Left ventricle myocardium superior (tissue), 1 donor: Measurements from ENCODE around the gene OR2F1. TPM values are rescaled to one million over a fixed set of nuclear protein-coding genes. Genes with fewer than 3 reads are reported as not detected.
"Not testable (repeated sequence)": the region's sequence is repeated elsewhere in the genome, so short reads cannot be mapped to it uniquely, and the experiment has no call there.

Experiments used
- ATAC-seq: fragments of 200-7000 bp; cut with Tn5 transposase; one replicate; pipeline ENCODE4 v1.9.1; 2020; ENCODE audit warnings: mild to moderate bottlenecking, moderate library complexity
- DNase-seq: peaks from one replicate; pipeline ENCODE4 v3.0.0-alpha.2; 2020
- intact Hi-C: fragments of 100-400 bp; cut with micrococcal nuclease; formaldehyde crosslinking; loops from one replicate; pipeline ENCODE4 v1.11.0; 2022
- total RNA-seq: library from RNA; stranded (reverse); fragmentation: NEBNext Ultra II Directional; extraction: Animal tissue kit (Norgen Biotek cat#: 25700); gene quantifications from one replicate; pipeline ENCODE4 v1.2.1, GENCODE V29; 2021
- donor health status: DM: no; HTN: yes; CAD: no; lungs with severe emphysema.

OR2F1 gene
- total RNA-seq, 1 donor from 2014 or later, result not detected

DNA sequence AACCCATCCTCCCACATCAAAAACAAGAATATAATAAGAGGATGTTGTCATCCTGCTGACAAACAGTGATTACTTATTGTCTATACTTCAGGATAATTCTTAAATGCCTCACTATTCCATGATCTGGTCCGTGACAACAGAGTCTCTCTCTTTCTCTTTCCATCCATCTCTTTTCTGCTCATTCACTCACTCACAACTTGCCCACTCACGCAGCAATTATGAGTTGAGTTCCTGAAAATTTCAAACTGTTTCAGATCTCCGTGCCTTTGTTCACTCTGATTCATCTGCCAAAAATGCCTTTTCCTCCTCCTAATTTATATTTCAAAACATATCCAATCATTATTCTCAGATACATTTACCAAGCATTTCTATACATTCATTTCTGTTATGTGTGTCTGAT is 46.9 kb downstream of the OR2F1 start:
- DNase-seq (no peak), ATAC-seq (no peak)
- intact Hi-C loops, result no loop called here

DNA sequence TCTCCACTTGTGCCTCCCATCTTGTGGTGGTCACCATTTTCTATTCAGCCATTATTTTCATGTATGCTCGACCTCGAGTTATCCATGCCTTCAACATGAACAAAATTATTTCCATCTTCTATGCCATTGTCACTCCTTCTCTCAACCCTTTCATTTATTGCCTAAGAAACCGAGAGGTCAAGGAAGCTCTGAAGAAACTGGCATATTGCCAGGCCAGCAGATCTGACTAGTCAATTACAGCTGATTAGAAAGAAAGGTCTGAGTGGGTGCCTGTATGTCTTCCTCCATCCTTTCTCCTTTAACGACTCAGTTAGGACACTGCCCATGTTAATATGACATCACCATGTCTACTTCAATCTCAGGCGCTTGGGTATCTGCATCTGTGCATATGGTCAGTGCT is 50.1 kb downstream of the OR2F1 start:
- intact Hi-C loops, result no loop called here
- ATAC-seq (no peak), DNase-seq (no peak)

DNA sequence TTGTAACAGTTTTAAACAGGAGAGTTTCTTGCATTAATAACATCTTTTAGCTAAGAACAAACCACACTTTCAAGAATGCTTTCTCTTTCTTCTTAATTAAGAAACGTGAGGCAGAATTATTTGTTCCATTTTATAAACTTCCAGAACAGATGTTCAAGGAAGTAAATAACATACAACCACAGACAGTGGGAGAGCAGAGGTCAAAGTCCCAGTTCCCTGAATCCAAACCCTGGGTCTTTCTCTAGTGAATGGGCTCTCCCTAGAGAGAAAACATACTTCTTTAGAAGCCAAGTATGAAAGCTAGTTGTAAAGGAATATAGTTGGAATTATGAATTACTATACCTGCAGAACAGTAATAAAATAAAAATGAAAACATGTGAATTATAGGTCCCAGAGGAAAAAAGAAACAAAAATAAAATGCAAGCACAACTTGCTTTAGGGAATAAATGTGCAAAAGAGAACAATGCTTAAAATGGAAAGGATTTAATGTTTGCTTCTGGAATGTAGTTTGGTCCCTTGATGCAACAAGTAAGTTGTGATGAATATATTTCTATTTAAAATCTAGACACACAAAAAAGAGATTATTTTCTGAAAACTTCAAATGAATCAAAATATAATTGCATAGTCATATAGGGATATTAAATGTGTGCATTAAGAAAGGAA is 51.5 kb downstream of the OR2F1 start:
- intact Hi-C loops, result no loop called here

DNA sequence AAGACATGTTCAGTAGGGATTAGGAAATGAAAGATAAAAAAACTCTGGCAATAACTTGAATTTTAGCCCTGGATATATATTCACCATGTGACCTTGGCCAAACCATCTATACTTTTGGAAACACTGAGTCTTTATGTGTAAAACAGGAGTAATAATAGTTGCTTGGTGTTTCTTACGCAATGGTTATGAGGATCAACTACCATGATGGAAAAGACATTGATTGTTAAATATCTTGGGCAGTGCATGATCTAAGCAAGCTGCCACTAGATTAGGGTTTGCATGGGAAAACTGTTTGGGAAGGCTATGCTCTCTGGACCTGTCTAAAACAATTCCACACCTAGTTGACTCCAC is 52.0 kb downstream of the OR2F1 start:
- intact Hi-C loops, result no loop called here
- ATAC-seq, result no peak

More for the DNA sequence above, 51.5 kb downstream of the OR2F1 start:
- ATAC-seq, result no peak
- no peak for DNase-seq

DNA sequence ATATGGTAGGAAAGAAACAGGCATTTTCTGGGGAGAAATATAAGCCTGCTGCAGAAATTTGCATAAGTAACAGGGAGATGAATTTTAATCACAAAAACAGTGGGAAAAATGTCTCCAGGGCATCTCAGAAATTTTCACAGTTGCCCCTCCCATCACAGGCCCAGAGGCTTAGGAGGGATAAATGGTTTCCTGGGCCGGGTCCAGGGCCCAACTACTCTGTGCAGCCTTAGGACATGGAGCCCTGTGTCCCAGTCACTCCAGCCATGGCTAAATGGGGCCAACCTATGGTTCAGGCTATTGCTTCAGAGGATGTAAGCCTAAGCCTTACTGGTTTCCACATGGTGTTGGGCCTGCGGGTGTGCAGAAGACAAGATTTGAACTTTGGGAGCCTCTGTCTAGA is 54.7 kb downstream of the OR2F1 start:
- ATAC-seq (no peak), DNase-seq (no peak)
- intact Hi-C loops, result no loop called here

More for the DNA sequence above, 52.0 kb downstream of the OR2F1 start:
- DNase-seq, result no peak

DNA sequence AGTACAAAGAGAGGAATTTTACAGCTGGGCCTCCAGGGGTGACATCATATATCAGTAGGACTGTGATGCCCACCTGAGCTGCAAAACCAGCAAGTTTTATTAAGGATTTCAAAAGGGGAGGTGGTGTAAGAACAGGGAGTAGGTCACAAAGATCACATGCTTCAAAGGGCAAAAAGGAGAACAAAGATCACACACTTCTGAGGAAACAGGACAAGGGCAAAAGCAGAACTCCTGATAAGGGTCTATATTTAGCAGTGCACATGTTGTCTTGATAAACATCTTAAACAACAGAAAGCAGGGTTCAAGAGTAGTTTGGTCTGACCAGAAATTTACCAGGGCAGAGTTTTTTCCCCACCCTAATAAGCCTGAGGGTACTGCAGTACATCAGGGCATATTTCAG is 55.4 kb downstream of the OR2F1 start:
- ATAC-seq, intact Hi-C loops, DNase-seq: not testable (repeated sequence)

DNA sequence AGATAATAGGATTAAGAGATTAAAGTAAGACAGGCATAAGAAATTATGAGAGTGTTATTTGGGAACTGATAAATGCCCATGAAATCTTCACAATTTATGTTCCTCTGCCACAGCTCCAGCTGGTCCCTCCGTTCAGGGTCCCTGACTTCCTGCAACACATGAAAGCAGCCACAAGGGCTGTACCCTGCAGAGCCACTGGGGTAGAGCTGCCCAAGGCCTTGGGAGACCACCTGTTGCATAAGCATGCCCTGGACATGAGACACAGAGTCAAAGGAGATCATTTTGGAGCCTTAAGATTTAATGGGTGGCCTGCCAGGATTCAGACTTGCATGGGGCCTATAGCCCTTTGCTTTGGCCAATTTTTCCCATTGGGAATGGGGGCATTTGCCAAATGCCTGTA is 56.2 kb downstream of the OR2F1 start:
- intact Hi-C loops, result not testable (repeated sequence)

DNA sequence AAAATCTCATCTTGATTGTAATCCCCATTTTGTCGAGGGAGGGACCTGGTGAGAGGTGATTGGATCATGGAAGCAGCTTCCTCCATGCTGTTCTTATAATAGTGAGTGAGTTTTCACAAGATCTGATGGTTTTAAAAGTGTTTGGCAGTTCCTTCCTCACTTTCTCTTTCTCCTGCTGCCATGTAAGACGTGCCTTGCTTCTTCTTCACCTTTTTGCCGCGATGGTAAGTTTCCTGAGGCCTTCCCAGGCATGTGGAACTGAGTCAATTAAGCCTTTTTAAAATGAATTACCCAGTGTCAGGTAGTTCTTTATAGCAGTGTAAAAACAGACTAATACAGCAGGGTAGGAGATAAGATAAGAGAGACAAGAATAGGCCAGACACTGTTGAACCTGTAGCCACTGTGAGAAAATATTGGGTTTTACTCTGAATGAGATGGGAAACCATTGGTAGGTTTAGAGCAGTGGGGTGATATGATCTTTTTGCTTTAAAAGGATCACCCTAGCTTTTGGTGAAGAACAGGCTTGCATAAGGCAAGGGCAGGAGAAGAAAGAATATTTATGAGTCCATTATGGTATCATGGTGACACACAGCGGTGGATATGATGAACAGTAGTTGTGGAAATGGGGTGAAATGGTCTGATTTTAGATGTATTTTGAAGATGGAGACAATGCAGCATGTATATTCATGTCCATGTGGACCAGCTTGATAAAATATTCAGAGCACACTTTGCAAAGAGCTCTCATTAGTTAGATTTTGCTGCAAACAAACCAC is 57.0 kb downstream of the OR2F1 start:
- intact Hi-C loops, result no loop called here
- DNase-seq (no peak), ATAC-seq (no peak)

More for the DNA sequence above, 56.2 kb downstream of the OR2F1 start:
- not testable (repeated sequence) for ATAC-seq, DNase-seq

Other genes starting within 250 kb of the OR2F1 start
- not detected for gene CTAGE6, start 197.1 kb upstream of the OR2F1 start, total RNA-seq
- 35.9 TPM for gene TCAF1, start 52.7 kb upstream of the OR2F1 start, total RNA-seq
- not detected for gene OR2F2, start 19.6 kb upstream of the OR2F1 start, total RNA-seq
- gene OR6B1, start 45.5 kb downstream of the OR2F1 start, total RNA-seq, result not detected
- not detected for gene OR2A5, start 94.1 kb downstream of the OR2F1 start, total RNA-seq
- gene OR2A25, start 115.0 kb downstream of the OR2F1 start, total RNA-seq, result not detected
- gene OR2A12, start 131.4 kb downstream of the OR2F1 start, total RNA-seq, result not detected
- gene OR2A2, start 154.7 kb downstream of the OR2F1 start, total RNA-seq, result not detected
- not detected for gene OR2A14, start 168.3 kb downstream of the OR2F1 start, total RNA-seq
- 0.62 TPM for gene CTAGE4, start 228.6 kb downstream of the OR2F1 start, total RNA-seq
- gene ARHGEF35, start 241.0 kb downstream of the OR2F1 start, total RNA-seq, result 0.94 TPM